HG03175 (cell line): Measurements from ENCODE around the gene CATSPERZ.
A peak's percentile ranks its signal among the peaks of the same experiment; 100 is the strongest.

ENCODE experiments used
- ATAC-seq: cut with Tn5 transposase; IDR thresholded peaks from one replicate; pipeline ENCODE4 v1.9.1; 2021; ENCODE audit warnings: mild to moderate bottlenecking, moderate library complexity; ENCODE audit not compliant: unreplicated experiment

Gene CATSPERZ

DNA sequence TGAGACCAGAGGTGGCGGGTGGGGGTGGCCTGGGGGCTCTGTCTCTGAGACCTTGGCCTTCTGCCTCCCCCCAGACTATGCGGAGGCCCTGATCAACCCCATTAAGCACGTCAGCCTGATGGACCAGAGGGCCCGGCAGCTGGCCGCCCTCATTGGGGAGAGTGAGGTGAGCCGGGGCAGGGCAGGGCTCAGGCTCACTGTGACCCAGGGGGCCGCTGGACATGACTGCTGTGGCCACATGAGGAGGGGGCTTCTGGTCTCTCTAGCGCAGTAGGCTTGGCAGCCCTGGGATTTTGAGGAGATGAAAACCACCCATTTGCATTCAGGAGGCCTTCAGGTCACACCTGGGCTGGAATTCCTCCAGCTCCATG, 36.2 kb upstream of the CATSPERZ start:
- no peak for ATAC-seq

DNA sequence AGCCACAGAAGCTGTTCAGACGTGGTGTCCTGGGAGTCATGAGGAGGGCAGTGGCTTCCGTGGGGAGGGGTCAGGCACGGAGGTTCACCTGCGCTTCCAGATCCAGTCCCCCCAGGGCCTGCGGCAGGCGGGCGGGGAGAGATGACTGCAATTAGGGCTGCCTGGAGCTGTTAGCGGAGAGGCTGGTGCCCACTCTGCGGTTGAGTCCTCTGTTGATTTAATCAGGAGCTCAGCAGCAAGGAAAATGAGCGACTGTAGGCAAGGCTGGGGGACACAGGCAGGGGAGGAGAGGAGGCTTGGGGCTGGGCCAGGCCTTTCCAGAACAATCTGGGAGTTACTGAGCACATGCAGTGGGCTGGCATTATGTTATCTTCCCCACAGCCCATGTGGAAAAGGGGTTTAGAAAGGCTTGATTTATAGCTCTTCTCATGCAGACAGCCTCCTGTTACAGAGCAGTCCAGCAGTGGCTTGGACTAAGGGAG, 35.7 kb upstream of the CATSPERZ start:
- ATAC-seq: no peak

DNA sequence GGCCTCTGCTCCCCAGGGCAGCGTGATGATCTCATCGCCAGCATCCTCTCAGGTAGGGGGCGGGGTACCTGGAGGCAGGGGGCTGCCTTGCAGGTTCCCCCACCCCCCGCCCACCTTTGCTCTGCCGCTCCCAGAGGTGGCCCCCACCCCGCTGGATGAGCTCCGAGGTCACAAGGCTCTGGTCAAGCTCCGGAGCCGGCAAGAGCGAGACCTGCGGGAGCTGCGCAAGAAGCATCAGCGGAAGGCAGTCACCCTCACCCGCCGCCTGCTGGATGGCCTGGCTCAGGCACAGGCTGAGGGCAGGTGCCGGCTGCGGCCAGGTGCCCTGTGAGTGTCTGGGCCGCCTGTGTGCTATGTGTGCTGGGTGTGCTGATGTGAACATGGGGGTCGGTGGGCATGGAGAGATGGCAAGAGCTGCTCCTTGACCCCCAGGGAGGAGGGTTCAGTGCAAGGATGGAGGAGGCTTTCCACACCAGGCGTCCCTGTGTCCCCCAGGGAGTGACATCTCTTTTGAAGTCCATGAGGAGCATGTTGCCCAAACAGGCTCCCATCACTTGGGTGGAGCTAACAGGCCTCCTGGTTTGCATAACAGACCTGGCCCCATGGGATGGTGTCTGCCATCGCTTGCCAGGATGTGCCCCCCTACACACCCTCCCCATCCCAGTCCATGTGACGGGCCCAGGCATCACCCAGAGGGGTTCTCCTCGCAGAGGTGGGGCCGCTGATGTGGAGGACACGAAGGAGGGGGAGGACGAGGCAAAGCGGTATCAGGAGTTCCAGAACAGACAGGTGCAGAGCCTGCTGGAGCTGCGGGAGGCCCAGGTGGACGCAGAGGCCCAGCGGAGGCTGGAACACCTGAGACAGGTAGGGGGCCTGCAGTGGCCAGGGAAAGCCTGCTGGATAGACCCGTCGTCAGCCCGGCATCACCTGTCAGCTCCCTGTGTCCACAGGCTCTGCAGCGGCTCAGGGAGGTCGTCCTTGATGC, 34.7 kb upstream of the CATSPERZ start:
- no peak for ATAC-seq

DNA sequence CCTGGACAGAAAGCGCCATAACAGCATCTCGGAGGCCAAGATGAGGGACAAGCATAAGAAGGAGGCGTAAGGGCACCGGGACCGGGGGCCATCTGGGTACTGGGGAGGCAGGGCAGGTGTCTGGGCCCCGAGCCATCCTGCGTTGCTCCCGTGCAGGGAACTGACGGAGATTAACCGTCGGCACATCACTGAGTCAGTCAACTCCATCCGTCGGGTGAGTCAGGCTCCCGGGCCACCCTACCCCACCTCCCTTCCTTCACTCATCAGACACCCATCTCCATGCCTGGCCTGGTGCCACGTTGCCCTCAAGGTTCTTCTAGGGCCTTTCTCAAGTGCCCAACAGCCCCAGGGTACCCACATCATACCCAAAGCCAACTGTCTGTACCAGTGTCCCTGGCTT, 33.8 kb upstream of the CATSPERZ start:
- ATAC-seq: no peak

DNA sequence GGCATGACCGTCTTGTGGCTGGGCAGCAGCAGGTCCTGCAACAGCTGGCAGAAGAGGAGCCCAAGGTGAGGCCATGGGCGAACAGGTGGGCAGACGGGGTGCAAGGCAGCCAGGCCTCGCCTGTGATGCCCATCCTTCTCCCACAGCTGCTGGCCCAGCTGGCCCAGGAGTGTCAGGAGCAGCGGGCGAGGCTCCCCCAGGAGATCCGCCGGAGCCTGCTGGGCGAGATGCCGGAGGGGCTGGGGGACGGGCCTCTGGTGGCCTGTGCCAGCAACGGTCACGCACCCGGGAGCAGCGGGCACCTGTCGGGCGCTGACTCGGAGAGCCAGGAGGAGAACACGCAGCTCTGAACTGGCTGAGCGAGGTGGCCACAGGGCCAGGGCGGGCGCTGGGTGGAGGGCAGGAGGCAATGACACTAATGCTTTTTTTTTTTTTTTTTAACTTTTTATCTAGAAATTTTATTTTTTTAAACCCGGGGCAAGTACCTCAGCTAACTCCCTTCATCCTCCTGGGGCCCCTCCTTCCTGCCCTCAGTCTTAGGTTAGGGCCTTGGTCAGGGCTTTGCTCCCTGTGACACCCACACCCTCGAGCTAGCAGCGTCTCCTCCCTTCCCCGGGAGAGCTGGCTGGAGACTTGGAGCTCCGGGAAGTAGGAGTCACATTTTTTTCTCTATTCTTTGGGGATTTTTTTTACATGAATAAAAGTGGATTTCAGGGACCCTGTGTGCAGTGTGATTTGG, 32.8 kb upstream of the CATSPERZ start:
- ATAC-seq: no peak

DNA sequence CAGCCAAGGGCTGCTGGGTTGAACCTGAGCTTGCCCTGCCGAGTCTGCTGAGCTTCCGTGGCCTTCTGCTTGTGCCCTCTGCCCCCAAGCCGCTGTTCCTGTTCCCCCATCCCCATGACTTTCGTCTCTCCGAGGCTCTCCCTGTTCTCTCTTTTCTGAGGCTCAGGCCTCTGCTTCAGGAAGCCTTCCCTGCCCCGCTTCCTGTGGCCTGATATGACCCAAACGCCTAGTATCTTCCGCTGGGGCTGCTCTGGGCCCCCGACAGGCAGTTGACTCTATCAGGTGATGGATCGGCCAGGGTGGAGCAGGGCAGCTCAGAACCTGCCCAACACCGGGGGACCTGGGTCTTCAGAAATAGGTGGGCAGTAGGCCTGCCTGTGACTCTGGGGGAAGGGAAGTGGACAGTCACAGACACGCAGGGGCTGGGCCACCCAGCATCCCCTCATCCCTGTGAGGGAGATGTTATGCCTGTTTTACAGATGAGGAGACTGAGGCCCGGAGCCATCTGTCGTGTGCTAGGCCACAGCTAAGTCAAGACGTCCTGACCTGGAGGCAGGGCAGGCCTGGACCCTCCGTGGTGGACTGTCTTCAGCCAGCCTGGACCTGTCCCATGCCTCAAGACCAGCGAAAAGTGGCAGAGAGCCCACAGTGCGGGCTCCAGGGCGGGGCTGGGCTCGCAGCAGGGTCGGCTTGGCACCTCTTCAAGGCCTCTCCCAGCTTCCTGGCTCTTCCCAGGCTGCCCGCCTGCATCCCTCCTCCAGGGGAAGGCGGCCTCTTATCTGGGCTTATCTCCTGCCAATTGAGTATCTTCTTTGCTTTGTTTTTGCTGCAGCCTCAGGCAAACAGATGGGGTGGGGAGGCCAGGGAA, 31.9 kb upstream of the CATSPERZ start:
- ATAC-seq: no peak

DNA sequence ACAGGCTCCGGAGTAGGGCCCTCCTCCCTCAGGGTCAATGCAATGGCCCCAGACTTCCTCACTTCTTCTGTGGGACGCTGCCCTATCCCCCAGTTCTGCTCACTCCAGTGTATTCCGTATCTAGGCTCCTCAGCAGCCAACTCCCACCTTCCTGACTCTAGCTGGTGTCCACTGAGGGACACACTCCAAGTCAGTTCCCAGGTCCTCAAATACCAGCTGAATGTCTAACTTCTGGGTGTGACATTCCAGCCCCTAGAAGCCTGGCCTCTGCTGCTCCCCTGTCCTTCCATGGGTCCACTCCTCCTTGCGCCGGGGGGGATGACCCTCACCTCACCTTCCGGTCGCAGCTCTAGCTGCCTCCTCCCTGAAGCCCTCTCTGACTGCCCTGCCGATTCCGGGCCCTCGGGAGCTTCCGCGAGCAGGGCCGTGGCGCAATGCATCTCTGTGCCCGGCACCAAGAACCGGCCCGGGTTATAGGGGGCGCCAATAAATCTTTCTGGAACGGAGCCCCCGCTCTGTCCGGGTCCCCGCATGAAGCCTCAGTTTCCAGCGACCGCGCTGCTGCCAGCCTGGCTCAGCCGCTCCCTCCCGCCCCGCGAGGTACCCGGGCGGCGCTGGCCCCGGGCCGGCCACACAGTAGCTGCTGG, 31.1 kb upstream of the CATSPERZ start:
- ATAC-seq: peak; percentile 4

DNA sequence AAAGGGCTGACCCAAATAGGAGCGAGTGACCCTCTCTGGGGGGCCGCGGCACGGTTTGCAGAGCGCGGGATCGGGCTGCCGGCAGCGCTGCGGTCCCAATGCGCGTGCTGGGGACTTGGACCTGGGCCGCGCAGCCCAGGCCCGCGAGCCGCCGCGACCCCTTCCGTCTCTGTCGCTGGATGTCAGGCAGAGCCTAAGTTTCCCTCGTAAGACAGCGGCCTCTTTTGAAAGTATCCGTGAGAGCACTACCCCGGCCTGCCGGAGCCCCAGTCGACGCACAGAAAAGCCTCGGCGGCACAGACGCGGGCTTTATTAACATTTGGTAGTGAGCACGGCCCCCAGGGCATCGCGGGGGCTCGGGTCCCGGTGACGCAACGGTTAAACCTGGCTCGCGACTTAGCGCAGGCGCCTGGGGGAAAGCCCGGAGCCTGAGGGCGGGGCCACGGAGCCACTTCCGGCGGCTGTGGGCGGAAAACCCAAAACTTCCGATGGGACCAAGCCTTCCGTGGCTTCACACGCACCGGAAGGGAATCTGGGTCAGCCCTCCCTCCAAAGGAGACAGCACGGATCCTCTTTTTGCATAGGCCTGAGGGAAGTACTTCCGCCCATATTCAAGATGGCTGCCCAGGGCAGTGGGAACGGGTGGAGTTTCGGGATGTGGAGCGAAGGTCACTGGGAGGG, 30.5 kb upstream of the CATSPERZ start:
- peak; percentile 63 for ATAC-seq

DNA sequence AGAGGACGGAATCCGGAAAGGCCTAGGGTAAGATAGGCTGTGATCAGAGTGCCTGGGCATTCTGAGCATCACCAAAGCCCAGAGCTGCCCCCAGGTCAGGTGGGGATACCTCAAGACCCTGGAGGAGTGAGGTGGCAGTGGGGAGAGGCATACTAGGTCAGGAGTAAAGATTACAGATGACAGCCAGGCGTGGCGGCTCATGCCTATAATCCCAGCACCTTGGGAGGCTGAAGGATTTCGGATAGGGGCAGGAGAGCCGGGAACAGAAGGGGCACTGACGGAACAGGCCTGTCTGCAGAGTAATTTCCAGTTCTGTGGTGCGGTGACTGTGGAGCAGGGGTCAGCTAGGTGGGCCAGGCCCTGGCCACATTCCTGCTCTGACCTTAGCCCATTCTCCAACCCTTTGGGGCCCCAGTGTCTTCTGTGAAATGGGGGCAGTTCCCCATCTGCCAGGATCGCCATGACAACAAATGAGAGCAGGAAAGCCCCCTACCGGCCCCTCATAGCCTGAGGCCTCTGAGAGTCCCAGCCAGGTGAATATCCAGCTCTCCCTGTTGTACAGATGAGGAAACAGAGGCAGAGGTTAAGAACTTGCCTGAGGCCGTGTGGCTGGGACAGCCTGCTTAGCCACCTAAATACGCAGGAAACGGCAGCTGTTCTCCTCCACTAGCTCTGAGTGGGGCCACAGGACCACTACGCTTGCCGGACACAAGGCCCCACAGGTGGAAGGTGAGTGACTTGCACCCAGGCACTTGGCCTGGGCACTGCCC, 24.9 kb upstream of the CATSPERZ start:
- ATAC-seq: no peak

DNA sequence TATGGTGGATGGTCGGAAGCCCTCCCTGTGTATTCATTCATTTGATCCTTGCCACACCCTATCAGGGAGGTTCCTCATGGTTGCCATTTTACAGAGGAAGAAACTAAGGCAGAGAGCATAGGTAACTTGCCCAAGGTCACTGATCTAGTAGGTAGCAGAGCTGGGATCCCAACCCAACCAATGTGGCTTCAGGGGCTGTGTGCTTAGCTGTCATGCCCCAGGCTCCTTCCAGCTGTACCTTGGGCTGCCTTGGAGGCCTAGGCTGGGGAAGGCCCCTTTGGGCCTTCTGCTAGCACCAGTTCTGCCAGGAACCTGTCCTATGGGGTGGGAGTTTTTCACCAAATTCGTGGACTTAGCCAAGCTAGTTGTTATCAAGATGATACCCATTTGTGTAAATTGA, 24.3 kb upstream of the CATSPERZ start:
- ATAC-seq: no peak

DNA sequence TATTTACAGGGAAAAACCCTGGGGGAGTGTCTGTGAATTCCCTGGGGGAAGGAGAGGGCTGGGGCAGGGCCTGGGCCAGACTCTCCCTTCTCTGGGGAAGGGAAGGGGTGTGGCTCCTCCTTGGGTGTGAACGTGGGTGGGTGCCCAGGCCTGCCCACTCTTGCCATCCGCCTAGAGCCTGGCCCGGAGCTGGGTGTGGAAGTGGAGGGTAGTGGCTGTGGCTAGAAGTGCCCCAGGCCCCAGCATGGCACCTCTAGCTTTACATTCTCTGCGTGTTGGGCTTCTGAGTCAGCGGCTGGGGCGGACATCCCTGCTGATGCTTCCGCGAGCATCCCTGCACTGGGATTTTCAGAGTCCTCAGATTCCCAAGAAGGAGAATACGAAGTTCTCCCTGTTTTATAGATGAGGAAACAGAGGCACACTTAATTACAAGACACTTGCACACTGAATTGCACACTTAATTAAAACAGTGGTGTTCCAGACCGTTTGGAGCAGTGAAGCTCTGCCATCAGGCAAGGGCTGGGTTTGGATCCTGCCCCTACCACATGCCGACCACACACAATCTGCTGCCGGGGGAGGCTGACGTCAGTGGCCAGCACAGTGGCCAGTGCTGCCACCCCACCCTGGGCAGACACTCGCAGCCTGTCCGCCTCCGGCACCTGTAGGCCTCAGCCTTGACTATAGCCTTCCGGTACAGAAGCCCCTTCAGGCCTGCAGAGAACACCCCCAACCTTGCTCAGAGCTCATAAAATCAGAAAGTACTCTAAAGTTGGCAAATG, 23.3 kb upstream of the CATSPERZ start:
- no peak for ATAC-seq

DNA sequence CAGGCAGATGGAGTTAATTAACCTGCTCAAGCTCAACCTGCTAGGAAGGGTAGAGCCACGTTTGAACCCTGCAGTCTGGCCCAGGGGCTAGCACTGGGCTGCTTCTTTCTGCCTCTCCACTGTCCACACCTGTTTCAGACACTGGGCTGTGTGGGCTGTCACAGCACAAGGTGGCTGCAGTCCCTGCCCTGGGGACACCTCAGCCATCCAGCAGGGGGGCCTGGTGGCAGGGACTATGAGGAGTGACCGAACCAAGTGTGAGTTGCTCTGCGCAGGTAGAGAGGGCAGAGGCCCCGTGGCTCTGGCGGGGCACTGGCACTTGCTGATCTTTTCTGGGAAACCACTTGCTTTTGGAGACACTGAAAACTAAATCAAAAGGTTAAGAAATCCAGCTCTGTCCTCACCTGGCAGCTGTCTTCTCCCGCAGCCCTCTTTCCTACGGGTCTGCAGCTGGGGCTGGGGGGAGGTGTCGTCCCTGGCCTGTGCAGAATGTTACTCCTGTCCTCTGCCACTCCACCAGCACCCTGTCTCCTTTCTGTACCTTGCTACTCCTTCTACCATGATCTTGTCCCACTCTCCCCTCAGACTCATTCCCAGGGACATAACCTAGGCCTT, 21.5 kb upstream of the CATSPERZ start:
- ATAC-seq: no peak

DNA sequence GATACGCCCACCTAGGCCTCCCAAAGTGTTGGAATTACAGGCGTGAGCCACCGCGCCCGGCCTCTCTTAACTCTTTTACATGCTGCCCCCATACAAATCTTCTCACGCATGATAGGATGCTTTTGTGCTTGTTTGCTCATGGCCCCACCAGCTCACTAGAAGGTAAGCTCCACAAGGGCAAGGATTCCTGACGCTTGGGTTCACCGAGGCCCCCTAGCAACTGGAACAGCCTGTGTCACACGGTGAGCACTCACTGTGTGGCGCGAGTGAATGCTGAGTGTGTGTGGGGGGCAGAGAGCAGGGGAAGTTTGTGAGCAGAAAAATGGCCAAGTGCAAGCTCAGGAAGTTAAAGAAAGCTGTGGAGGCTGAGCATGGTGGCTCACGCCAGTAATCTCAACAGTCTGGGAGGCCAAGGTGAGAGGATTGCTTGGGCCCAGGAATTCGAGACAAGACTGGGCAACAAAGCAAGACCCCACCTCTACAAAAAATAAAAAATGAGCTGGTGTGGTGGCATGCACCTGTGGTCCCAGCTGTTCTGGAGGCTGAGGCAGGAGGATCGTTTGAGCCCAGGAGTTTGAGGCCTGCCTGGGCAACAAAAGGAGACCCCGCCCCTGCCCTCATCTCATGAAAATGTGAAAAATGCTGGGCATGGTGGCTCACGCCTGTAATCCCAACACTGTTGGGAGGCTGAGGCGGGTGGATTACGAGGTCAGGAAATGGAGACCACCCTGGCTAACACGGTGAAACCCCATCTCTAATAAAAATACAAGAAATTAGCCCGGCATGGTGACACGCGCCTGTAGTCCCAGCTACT, 18.0 kb upstream of the CATSPERZ start:
- no peak for ATAC-seq

DNA sequence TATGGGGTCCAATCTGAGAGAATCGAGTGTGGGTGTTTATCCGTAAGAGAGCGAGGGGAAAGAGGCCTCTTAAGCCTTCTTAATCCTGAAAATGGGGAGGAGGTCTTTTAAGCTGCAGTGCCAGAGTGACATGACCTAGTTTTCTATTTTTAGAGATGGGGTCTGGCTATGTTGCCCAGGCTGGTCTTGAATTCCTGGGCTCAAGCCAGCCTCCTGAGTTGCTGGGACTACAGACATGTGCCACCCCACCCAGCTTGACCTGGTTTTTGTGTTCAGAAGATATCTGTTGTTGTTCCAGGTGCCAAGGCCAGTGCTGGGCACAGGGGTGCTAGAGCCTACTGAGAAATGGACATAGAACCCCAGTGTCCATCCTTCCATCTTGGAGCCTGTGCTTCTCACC, 17.1 kb upstream of the CATSPERZ start:
- ATAC-seq: no peak

DNA sequence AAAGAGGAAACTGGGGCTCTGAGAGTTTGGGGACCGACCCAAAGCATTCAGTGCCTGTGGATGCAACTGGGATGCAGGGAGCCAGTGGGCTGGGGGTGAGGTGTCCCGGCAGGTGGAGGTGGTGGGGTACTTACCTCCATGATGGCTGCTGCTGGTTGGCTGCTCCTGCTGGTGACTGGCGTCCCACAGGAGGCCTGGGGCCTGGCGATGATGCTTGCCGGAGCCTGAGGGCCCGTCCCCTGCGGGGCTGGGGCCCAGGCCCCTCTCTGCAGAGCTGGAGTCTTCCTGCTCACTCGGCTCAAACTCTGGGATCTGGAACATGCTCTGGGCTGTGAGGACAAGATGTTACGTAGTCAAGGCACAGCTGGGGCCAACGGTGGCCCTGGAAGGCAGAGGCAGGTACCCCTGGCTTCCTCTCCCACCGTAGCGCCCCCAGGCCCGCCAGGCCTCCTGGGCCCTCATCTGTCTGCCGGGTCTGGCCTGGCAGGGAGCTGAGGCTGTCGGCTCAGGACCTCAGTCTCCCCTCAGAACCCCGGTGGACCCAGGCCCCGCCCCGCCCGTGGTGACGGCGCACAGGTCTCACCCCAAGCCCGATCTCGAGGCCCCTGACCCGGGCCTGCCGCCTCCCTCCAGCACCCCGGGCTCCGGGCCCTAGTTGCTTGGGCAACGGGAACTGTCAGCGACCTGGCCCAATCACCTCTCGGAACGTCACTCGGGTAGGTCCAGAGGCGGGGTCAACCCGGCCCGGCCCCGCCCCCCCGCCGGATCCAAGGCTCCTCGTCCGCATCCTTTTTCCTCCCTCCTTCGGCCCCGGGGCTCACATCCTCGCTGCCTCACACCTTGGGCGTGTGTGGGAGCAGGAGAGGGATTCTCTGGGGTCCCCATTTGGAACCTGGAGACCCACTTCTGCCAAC, 15.9 kb upstream of the CATSPERZ start, which contains the start of gene BAD:
BAD (minus strand) TSS at position 618 of the 914 bp plus-strand sequence; CDS start at position 321, 297 bp downstream.
- peak; percentile 77 for ATAC-seq
